Activated T-helper 1 cell treated with anti-CD3 and anti-CD28 coated beads, Interleukin-2, amount 50 U/mL, for 16 hours (primary cell): ENCODE data around the gene GUK1.

Experiments
- DNase-seq, 2 donors: peaks; one replicate each; pipeline ENCODE4 v3.0.0-alpha.2; 2020; ENCODE audit warnings: low read depth in 1 of 2, low spot score in 1 of 2

The GUK1 gene, protein sequence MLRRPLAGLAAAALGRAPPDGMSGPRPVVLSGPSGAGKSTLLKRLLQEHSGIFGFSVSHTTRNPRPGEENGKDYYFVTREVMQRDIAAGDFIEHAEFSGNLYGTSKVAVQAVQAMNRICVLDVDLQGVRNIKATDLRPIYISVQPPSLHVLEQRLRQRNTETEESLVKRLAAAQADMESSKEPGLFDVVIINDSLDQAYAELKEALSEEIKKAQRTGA

DNA sequence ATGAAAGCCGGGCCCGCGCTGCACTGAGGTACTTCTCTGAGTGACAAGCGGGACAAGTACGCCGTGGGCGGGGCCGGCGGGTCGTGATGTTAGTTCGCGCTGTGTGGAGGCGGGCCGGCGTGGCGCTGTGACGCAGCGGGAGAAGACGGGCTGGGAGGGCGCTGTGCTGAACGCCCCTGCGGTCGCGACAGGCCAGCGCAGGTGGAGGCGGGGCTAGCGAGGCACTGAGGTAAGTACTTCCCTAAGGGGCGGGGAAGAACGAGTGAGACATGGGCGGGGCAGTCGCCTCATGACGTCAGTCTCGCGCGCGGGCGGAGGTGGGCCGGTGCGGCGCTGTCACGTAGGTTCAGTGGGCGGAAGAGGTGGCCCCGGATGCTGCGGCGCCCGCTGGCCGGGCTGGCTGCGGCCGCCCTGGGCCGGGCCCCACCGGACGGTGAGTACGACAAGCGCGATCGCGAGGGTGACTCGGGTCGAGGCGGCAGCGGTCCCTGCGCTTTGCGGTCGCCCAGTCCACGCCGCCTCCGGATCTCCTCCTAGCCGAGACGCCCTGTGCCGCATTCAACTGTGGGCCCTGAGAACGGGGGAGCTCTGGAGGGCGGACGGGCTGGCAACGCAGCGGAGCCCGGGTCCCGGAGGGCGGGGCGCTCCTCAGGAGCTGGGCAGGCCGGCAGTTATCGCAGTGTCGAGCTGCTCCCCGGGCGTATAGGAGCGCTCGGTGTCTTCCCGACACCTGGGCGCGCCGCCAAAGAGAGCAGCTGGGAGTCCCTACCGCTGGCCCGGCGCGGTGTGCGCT is at the start of gene GUK1:
TSS of gene GUK1 (plus strand) at position 349 of the 793 bp plus-strand sequence. CDS start at position 373, 24 bp downstream.
- DNase-seq, result peak; percentile 100

DNA sequence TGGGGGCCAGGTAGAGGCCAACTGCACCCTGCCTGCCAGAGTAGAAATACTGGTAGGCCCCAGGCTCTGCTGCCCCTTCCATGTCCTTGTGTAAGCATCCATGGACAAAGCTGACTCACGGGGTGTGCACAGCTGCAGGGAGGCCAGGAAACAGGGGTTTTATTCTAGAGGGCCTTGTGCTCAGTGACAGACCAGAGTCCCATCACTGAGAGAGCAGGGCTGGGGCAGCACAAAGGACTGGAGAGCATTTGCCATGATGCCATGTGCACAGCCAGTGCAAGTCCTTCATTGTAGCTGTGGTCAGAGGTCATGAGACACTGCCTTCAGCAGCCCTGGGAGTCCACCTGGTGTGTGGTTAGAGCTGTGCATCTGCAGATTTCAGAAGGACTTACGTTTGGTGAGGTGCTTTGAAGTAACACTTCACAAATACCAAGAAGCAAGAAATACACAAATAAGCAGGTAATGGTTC is 49.4 kb upstream of the GUK1 start:
- no peak for DNase-seq

DNA sequence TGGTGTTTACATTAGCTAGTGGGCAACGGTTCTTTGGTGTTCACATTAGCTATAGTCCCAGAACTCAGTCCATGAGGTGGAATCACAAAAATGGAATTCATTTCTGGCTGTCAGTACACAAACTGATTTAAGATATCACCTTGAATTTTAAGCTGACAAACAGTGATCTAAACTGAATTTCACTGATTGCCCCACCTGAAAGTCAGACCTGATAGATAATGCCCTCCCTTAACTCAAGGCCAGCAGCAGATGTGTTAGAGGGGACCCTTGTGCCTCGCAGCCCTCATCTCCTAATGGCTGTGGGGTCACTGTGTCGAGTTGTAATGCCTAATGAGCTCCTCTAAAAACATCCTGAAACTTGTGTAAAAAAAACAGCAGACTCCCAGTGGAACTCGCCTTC is 49.0 kb upstream of the GUK1 start:
- DNase-seq, result no peak

DNA sequence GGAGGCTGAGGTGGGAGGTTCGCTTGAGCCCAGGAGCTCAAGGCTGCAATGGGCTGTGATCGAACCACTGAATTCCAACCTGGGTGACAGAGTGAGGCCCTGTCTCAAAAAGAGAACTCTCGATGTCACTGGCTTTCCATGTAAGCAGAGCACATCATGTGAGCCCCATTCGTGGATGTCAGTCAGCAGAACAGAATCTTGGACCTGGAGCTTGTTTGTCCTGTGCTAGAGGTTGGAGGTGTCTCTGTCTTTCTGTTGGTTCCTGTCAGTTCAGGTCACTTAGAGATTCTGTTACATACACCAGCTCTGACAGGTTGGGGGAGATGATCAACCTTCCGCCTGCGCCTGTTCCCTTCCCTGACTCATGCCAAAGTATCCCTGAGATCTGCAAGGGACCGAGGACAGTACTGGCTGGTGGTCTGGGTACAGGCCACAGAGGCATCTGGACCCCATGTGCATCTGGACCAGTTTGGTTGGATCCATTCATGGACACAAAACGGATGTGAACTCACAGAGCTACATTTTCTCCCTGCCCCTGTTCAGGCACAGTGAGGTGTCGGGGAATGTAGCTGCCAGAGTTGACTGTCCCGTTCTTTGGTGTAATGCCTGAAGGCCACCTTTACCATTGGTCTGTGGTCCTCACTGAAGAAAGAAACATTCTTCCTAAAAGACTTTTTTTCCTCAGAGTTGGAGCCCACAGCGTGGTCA is 47.6 kb upstream of the GUK1 start:
- DNase-seq, result no peak

DNA sequence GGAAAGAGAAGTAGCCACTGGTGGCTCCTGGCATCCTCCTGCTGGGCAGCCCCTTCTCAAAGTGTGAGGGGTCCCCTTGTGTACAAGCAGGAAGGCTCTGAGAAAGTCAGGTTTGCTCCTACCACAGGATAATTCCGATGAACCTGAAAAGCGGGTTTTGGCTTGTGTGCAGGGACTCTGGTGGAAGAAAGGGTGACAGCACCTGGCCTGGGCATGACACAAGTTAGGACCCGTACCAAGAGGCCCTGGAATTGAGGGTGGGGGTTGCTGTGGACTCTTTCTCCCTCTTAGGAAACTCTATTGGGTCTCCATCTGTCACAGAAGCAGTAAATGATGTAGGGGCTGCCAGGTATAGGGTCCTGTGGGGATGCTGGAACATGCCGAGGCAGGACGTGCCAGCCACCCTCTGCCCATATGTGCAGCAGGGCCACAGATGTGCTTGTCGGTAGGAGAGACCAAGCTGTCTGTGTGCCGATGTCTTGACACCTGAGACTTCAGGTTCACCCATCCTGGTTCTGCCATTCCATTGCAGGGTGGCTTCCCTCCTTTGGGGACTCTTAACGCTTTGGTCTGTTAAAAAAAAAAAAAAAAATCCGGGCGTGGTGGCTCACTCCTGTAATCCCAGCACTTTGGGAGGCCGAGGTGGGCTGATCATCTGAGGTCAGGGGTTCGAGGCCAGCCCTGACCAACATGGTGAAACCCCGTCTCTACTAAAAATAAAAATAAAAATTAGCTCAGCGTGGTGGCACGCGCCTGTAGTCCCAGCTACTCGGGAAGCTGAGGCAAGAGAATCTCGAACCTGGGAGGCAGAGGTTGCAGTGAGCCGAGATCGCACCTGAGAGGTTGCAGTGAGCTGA is 46.8 kb upstream of the GUK1 start:
- no peak for DNase-seq

DNA sequence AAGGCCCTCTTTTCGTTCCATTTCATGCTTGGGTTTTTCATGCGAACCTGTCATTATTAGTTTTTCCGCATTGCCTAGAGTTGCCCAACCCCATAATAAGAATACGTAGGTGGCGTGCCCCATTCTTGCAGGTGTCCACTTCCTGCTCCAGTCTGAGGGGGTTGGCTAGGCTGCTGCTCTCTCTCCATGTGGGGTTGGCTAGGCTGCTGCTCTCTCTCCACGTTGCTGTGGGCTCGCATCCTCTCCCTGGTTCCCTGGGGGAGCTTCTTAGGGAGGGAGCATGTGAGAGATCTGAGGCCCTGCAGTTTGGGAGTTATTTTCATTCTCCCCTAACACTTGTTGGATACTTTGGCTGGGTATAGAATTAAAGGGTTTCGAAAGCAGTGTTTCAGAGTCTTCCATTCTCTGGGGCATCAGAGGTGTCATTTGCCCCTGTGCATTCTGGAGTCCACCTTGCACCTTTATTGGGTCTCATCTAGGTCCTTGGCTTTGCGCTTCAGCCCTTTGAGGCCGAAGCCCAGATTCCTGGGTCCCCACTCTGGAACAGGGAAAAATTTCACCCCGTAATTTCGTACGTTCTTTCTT is 45.6 kb upstream of the GUK1 start:
- DNase-seq, result no peak

DNA sequence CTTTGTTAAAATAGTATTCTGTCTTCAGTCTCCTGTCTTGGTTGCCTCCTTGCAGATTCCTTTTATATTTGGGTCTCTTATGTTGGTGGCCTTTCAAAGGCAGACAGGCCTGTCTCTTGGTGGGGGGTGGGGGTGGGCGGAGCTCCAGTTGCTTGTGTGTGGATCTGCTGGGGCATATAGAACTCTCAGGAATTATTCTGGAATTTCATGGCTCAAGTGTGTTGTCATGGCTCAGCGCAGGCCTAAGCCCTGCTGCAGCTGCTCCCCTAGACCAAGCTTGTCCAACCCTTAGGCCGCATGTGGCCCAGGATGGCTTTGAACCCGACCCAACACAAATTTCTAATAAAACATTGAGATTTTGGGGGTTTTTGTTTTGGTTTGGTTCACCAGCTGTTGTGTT is 44.9 kb upstream of the GUK1 start:
- DNase-seq, result no peak

DNA sequence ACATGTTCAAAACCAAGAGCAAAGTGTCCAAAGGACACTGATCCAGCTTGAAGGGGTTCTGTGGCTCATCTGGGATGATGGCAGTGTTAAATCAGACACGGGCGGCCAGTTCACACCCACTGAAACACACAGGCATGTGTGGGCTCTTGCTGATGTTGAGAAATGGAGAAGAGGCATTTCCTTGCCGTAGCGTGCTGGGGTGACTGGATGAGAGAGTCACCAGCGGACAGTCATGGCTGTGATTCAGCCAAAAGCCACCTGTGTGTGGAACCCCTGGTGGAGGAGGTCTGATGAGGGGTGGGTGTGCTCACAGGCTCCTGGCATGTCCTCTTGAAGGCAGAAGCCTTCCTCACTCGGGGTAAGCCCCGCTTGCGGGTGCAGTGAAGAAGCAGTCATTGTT is 44.1 kb upstream of the GUK1 start:
- no peak for DNase-seq

DNA sequence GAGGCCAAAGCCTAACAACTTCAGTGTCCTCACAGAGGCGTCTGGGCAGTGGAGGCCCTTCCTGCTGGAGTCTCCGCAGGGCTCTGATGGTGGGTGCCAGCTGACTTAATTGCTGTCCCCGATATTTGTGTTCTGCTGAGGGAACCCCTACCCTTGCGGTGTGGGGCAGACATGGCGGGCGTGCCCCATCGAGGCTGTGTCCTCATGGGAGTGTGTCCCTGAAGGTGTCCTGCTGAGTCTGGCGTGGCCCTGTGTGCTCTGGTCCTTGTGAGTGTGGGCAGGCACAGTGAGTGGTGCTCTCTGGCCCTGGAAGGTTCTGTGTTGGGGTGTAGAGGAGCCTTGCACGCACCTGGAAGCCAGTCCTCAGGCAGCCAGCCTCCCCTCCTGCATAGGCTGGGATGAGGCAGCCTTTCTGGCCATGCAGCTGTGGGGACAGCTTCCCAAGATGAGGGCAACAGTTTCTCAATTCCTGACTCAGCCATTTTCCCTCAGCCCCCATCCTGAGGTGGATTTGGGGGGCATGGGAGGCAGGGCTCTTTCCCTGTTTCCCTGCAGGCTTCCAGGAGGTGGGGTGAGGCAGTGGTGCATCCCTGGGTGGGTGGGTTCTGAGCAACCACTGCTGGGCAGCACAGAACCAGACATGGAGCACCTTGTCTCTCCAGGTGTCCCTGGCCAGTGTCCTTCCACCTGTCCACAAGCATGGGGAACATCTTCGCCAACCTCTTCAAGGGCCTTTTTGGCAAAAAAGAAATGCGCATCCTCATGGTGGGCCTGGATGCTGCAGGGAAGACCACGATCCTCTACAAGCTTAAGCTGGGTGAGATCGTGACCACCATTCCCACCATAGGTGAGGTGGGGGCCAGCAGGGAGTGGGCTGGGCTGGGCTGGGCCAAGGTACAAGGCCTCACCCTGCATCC is 43.4 kb upstream of the GUK1 start:
- no peak for DNase-seq

DNA sequence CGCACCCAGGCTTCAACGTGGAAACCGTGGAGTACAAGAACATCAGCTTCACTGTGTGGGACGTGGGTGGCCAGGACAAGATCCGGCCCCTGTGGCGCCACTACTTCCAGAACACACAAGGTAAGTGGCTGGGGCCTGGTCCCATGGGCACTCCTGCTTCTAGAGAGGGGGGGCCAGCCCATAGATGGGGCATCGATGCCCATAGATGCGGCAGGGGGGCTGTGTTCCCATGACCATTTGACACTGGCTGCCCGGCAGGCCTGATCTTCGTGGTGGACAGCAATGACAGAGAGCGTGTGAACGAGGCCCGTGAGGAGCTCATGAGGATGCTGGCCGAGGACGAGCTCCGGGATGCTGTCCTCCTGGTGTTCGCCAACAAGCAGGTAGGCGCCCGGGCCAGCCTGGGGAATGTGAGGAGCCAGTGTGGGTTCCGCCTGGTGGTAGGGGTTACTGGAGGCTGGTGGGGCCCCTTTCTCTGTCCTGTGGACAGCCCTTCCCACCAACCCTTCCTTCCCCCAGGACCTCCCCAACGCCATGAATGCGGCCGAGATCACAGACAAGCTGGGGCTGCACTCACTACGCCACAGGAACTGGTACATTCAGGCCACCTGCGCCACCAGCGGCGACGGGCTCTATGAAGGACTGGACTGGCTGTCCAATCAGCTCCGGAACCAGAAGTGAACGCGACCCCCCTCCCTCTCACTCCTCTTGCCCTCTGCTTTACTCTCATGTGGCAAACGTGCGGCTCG is 42.6 kb upstream of the GUK1 start:
- no peak for DNase-seq

DNA sequence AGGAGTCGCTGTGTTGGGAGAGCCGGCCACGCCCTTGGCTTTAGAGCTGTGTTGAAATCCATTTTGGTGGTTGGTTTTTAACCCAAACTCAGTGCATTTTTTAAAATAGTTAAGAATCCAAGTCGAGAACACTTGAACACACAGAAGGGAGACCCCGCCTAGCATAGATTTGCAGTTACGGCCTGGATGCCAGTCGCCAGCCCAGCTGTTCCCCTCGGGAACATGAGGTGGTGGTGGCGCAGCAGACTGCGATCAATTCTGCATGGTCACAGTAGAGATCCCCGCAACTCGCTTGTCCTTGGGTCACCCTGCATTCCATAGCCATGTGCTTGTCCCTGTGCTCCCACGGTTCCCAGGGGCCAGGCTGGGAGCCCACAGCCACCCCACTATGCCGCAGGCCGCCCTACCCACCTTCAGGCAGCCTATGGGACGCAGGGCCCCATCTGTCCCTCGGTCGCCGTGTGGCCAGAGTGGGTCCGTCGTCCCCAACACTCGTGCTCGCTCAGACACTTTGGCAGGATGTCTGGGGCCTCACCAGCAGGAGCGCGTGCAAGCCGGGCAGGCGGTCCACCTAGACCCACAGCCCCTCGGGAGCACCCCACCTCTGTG is 41.7 kb upstream of the GUK1 start:
- no peak for DNase-seq

DNA sequence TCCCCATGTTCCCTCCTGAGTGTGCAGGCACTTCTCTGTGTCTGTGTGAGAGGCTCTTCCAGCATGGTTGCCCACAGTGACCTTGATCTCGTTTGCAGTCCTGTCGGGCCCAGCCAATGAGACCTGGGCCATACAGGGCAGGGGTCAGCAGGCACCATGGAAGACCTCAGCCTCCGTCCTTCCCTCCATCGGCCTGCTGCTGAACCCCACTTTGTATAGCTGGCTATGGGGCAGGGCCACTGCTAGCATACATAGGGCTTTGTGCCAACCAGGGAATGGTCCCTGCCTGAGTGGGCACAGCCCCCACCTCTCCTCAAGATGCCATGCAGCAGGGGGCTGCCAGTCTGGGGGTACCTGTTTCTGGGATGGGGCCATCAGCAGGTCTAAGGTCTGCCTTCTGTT is 40.7 kb upstream of the GUK1 start:
- no peak for DNase-seq

DNA sequence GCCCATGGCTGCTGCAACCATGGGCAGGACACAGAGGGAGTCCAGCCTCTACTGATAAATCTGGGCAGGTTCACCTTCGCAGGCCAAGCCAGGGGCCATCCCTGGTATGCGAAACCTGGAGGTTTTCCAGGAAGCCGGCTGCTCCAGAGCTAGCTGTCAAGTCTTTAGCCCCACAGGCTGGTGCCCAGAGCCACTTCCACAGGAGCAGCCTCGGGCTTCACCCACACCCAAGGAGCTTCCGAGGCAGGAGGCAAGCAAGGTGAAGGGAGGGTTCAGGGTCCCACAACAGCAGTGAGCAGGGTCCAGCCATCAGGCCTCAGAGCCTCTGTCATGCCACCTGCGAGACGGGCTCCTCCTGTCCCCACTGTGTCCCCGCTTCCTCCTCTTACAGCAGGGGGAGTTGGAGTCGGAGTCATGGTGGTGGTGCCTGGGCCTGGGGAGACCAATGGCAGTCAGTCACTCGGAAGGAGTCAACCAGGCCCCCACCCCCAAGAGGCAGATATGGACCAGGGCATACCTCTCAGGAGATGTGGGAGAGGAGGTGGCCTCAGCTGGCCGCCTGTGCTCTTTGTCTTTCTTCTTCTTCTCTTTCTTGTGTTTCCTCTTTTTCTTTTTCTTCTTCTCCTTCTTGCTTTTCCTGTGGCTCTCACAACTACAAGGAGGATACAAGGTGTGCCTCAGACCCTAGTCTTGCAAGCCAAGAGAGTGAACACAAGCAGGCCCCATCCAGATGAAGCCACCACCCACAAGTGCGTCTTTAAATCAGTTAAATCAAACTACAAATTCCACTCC is 39.1 kb upstream of the GUK1 start:
- no peak for DNase-seq

DNA sequence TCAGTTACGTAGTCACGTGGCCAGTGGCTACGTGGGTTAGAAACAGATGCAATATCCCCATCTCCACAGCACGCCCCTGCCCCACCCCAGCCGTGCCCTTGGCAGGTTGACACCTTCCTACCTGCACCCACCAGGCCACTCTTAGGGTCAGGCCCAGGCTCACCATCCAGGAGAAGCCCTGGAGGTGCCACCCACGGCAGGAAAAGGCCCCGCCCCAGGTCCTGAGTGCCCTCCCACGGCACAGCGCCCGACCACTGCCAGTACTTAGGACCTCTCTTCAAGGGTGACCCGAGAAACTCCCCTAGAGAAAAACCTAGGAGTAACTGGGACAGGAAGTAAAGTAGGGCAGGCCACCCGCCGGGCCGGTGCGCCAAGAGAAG is 38.5 kb upstream of the GUK1 start:
- peak in 1 of 2 donors; percentile 17 for DNase-seq

DNA sequence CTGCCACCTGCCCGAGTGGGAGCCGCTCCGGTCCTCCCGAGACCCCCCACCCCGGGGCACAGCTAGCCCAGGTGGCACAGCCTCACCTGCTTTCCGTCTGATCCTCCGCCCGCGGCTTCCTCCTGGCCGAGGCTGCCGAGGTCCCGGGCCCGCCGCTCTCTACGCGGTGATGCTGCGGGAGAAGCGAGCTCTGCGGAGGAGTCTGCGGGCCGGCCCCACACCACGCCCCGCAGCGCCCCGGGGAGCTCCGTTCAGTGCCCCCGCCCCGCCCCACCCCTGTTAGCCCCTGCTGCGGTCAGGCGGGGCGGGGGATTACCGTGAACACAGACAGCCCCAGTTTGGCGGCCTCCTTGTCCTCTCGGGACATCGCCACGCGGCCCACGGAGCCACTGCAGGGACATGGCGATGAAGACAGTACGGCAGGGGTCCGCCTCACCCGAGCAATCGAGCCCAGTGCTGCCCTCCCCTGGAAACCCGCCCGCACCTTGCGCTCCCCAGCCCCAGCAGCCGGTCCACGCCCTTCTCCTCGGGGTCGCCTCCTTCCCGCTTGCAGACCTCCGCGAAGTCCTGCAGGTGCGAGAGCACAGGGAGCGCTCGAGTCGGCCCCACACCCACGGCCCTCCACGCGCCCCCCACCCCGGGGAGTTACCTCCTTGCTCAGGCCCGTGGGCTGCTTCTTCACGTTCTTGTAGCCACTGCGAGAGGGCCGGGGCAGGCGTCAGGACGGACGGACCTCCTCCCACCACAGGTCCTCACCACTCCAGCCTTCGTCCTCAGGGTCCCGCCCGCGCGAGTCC is 37.9 kb upstream of the GUK1 start:
- peak; percentile 41 to 46 for DNase-seq

DNA sequence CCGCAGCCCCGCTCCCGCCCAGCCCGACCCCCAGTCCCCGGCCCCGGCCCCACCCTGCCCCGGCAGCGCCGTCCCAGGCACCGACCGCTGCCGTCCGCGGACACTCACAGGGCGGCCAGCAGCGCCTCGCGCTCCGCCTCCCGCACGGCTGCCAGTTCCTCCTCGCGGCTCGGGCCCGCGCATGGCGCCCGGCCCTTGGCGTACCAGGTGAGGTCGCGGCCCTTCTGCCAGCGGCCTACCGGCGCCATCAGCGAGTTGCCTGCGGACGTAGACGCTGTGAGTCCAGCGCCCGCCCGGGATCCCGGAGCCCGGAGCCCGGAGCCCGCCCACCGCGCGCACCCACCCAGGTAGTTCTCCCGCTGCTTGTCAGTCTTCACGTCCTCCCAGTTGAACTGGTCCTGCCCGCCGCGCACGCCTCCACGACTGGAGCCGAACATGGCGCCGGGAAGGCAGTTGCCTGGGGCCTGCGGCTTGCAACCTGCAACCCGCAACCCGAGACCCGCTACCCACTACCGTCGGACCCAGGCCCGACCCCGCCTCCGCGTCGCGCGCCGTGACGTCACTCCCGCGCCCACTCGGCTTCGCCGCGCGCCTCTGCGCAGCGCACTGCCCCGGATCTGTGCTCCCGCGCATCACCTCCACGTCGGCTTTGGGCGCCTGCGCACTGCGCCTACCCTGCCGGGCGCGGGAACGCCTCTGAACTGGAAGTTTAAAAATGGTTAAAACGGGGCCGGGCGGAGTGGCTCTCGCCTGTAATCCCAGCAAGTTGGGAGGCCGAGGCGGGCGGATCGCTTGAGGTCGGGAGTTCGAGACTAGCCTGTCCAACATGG is 37.1 kb upstream of the GUK1 start, which contains the start of gene C1orf35:
TSS of gene C1orf35 (minus strand) at position 535 of the 830 bp plus-strand sequence. CDS start at position 437, 98 bp downstream.
- peak; percentile 88 to 91 for DNase-seq
